GM10266 (cell line): ENCODE results near the gene TAGAP.

Experiments
- DNase-seq: peaks from one replicate; pipeline ENCODE4 v3.0.0; 2012; ENCODE audit errors: extremely low spot score
- CTCF ChIP-seq: IDR thresholded peaks from 2 replicates; pipeline ENCODE4 v1.5.1; 2012; ENCODE audit warnings: mild to moderate bottlenecking, low read depth; ENCODE audit not compliant: control insufficient read depth, insufficient read depth; ENCODE audit errors: missing control alignments

The TAGAP gene

DNA sequence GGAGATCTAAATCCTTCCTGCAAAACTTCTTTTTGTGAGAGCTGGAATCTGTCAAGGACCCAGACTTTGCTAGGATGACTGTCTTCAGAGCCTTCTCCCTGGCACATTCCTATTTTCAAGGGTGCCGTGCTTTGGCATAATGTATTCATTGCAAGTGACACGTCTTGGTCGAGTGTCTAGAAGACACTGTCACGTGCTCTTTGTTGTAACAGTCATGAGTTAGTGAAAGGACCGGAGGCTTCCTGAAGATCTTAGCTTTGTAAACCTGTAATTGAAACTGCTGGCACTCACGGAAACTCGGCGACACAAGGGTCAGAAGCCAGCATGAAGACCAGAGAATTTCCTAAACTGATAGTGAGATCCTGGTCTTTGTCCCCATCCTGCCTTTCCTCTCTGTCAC is 19.7 kb upstream of the TAGAP start:
- DNase-seq = no peak
- TF ChIP-seq CTCF = no peak

DNA sequence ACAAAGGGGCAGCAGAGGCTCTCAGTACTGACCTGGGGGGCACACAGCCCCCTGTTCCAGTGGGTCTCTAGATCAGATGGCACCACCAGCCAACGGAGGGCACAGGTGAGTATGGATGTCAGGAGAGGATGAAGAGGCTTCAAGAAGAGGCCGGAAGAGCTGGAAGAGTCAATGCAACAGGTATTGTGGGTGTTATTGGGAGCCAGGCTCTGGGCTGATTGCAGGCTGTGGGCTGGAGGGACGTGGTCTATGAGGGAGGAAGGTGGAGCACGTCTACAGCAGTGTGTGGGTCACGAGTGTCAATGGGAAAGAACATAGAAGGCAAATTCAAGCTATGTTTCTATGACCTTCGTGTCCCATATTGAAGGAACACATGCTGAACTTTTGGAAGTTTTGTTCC is 18.8 kb upstream of the TAGAP start:
- no peak for DNase-seq
- TF ChIP-seq CTCF = no peak

DNA sequence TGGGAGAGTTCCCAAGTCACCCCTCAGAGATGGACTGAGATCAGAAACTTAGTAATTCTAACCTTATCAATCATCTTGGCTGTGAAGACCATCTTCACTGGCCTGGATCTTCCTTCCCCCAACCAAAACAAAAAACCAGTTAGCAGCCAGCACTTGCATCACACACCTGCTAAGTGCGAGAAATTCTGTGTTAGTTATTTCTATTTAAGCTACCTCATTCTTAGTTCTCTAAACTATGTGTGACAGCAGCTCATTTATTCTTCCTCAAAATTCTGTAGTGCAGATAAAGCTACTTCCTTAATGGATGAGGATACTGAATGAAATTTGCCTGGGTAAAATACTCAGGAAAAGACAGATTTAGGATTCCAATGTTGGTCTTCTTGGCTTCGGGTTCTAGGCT is 18.2 kb upstream of the TAGAP start:
- DNase-seq = no peak
- TF ChIP-seq CTCF = no peak

DNA sequence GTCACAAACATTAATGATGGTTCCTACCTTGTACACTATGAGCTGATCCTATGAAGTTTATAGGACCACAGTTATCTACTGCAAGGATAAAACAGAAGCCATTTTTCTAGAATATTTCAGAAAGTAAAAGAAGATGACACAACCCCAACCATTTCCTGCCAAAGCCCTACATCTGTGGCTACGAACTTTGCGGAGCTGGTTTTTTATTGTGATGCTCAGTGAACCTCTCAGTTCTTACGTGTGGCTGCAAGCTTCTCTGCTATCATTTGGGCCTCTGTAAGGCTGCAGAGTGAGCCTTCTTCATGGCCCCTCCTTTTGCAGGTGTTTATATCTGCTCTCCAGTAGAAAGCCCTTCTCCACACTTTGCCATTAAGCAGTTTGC is 17.8 kb upstream of the TAGAP start:
- TF ChIP-seq CTCF = no peak
- DNase-seq = peak; percentile 32

GRCh38 chr6:159061805-159062563 is 17.2 kb upstream of the TAGAP start:
- no peak for DNase-seq

GRCh38 chr6:159061146-159061545 is 16.4 kb upstream of the TAGAP start:
- DNase-seq = no peak
- no peak for TF ChIP-seq CTCF

More at GRCh38 chr6:159061805-159062563, 17.2 kb upstream of the TAGAP start:
- TF ChIP-seq CTCF = no peak

DNA sequence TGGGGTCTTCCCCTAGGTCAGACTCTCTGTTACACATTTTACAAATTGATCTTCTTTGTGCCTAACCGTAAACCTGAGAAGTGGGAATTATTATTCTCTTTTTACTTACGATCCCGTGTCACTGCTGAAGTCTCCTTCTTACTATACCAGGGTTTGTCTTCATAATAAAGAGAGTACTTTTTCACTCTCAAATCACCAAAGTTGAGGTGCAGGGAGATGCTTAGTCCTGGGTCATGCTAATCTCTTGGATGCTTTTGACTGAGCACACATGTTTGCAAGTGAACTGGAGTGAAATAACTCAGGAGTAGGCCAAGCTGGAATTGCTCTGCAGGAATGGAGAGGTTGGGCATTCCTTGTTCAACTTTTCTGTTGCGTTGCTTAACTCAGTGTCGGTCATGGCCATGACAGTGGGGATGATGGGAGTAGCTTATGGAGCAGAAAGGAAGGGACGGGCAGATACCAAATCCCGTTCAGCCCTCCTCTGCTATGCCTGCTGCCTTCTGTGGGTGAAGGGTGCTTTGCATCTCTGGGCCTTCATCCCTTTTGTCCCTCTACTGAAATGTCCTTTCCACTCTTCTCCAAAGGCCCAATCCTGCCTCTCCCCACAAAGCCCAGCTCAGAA is 15.2 kb upstream of the TAGAP start:
- DNase-seq = no peak
- TF ChIP-seq CTCF = no peak
